Esophagus squamous epithelium (tissue), 5 donors: ENCODE results near the gene FCGR3A. TPM values are rescaled to one million over a fixed set of nuclear protein-coding genes. Genes with fewer than 3 reads are reported as not detected.
A peak's percentile ranks its signal among the peaks of the same experiment; 100 is the strongest.
"Not testable (repeated sequence)": the region's sequence is repeated elsewhere in the genome, so short reads cannot be mapped to it uniquely, and the experiment has no call there.

Experiments used
- DNase-seq: peaks from one replicate; lab custom pipeline; 2025; lab: John Stamatoyannopoulos, UW
- H3K27ac ChIP-seq, 4 donors: fragments of 200-600 bp; sonication (generic); one replicate each; pipeline ENCODE4 v1.5.1; 2016 to 2019; ENCODE audit warnings: mild to moderate bottlenecking in 1 of 4
- H3K27me3 ChIP-seq, 4 donors: fragments of 200-600 bp; sonication (generic); 1 replicate in 3 of 4; 2 replicates in 1 of 4; pipeline versions ENCODE4 v1.5.1 to v1.6.0; 2017 to 2021; ENCODE audit warnings: antibody characterized with exemption in 1 of 4
- H3K36me3 ChIP-seq, 3 donors: fragments of 200-600 bp; sonication (generic); one replicate each; pipeline ENCODE4 v1.5.1; 2016 to 2019
- H3K4me1 ChIP-seq, 3 donors: fragments of 200-600 bp; sonication (generic); one replicate each; pipeline ENCODE4 v1.5.1; 2017 to 2019
- H3K4me3 ChIP-seq, 4 donors: fragments of 200-600 bp; sonication (generic); 1 replicate in 3 of 4; 2 replicates in 1 of 4; pipeline ENCODE4 v1.5.1; 2016 to 2019; ENCODE audit warnings: mild to moderate bottlenecking in 2 of 4, moderate library complexity in 1 of 4
- H3K9me3 ChIP-seq, 3 donors: fragments of 200-600 bp; sonication (generic); one replicate each; pipeline ENCODE4 v1.5.1; 2016 to 2019
- WGBS, 2 donors: methylation state at CpG; one replicate each; pipeline ENCODE4 v1.1.5; 2018; 5-methylcytosine and 5-hydroxymethylcytosine counted together
- intact Hi-C: fragments of 100-400 bp; cut with DNase I; formaldehyde crosslinking; loops from one replicate; pipeline ENCODE4 v1.15.0; 2022
- total RNA-seq, 4 donors: library from RNA; depleted of rRNA; stranded (reverse); fragments of >200 nt; gene quantifications; one replicate each; pipeline ENCODE4 v1.1.0, GENCODE V29; 2016
- donor health status: DM: yes; HTN: yes; CAD: no.

FCGR3A gene
- total RNA-seq, 4 donors from 2014 or later: 0.23 to 15.5 (median 1.9) TPM

GRCh38 chr1:161554815-161555417 is 5.3 kb upstream of the FCGR3A start:
- intact Hi-C loops, H3K36me3 ChIP-seq, H3K27me3 ChIP-seq, DNase-seq, H3K9me3 ChIP-seq, H3K4me1 ChIP-seq, H3K4me3 ChIP-seq: not testable (repeated sequence)
- peak overlapping the region in 1 of 4 donors; percentile 63 for H3K27ac ChIP-seq
- 20 to 80% methylated on average over 1 of the region's 1 CpG for WGBS, 2 donors

- H3K4me3 ChIP-seq, H3K36me3 ChIP-seq, H3K4me1 ChIP-seq, H3K9me3 ChIP-seq, DNase-seq, intact Hi-C loops: not testable (repeated sequence)
- 65 to 84% methylated on average over 3 of the region's 3 CpGs for WGBS, 2 donors
- Histone ChIP-seq H3K27ac (peak overlapping the region in 2 of 4 donors; percentile 13 to 21), H3K27me3 (peaks cover 0 to 11% (median 0%) of the 10 kb centered on the region in 4 donors)
These were observed 4.7 kb upstream of the FCGR3A start for GRCh38 chr1:161554340-161554739.

GRCh38 chr1:161553631-161554030 is 4.0 kb upstream of the FCGR3A start:
- H3K4me1 ChIP-seq, H3K36me3 ChIP-seq, H3K9me3 ChIP-seq, intact Hi-C loops, H3K4me3 ChIP-seq, DNase-seq: not testable (repeated sequence)
- Histone ChIP-seq H3K27ac (peak overlapping the region in 1 of 4 donors; percentile 21), H3K27me3 (peaks cover 0 to 11% (median 0%) of the 10 kb centered on the region in 4 donors)
- 81 to 94% methylated on average over 2 of the region's 2 CpGs for WGBS, 2 donors

- DNase-seq, H3K27ac ChIP-seq, H3K4me1 ChIP-seq, H3K9me3 ChIP-seq, intact Hi-C loops, H3K4me3 ChIP-seq, H3K36me3 ChIP-seq, H3K27me3 ChIP-seq: not testable (repeated sequence)
- 81 to 83% methylated on average over 3 to 5 of the region's 5 CpGs for WGBS, 2 donors
These were observed 1.3 kb upstream of the FCGR3A start for GRCh38 chr1:161550942-161551341.

- H3K27me3 ChIP-seq, H3K4me3 ChIP-seq, intact Hi-C loops, DNase-seq, H3K9me3 ChIP-seq, H3K36me3 ChIP-seq, H3K4me1 ChIP-seq: not testable (repeated sequence)
- 100% methylated on average over 1 of the region's 2 CpGs; no CpG with 5 or more reads in 1 of the 2 donors for WGBS, 2 donors
- peak overlapping the region in 1 of 4 donors; percentile 55 for H3K27ac ChIP-seq
These were observed 740 bp downstream of the FCGR3A start for GRCh38 chr1:161548749-161549406.

GRCh38 chr1:161547995-161548741 is 1.4 kb downstream of the FCGR3A start:
- H3K4me1 ChIP-seq, DNase-seq, H3K4me3 ChIP-seq, H3K27ac ChIP-seq, H3K9me3 ChIP-seq, intact Hi-C loops, H3K27me3 ChIP-seq, H3K36me3 ChIP-seq: not testable (repeated sequence)
- WGBS, 2 donors: 87 to 93% methylated on average over 7 to 8 of the region's 8 CpGs

GRCh38 chr1:161545005-161545731 is 4.5 kb downstream of the FCGR3A start:
- 67 to 77% methylated on average over 9 to 10 of the region's 11 CpGs for WGBS, 2 donors

GRCh38 chr1:161543125-161543524 is 6.5 kb downstream of the FCGR3A start:
- 79 to 90% methylated on average over 1 of the region's 1 CpG for WGBS, 2 donors
- peaks cover 0 to 14% (median 5%) of the 10 kb centered on the region in 3 donors for H3K4me1 ChIP-seq
- H3K4me3 ChIP-seq, H3K9me3 ChIP-seq, H3K27ac ChIP-seq, H3K27me3 ChIP-seq, H3K36me3 ChIP-seq, intact Hi-C loops, DNase-seq: not testable (repeated sequence)

More at GRCh38 chr1:161545005-161545731, 4.5 kb downstream of the FCGR3A start:
- H3K4me1 ChIP-seq, H3K27me3 ChIP-seq, H3K36me3 ChIP-seq, H3K9me3 ChIP-seq, intact Hi-C loops, DNase-seq, H3K4me3 ChIP-seq, H3K27ac ChIP-seq: not testable (repeated sequence)

GRCh38 chr1:161542091-161542559 is 7.5 kb downstream of the FCGR3A start:
- H3K9me3 ChIP-seq, H3K4me3 ChIP-seq, intact Hi-C loops, DNase-seq, H3K36me3 ChIP-seq, H3K27ac ChIP-seq, H3K27me3 ChIP-seq: not testable (repeated sequence)
- 58 to 68% methylated on average over 5 of the region's 5 CpGs for WGBS, 2 donors
- H3K4me1 ChIP-seq: peaks cover 0 to 14% (median 5%) of the 10 kb centered on the region in 3 donors

- DNase-seq, intact Hi-C loops, H3K27me3 ChIP-seq, H3K36me3 ChIP-seq, H3K9me3 ChIP-seq: not testable (repeated sequence)
- peak overlapping the region in 3 of 4 donors; percentile 51 to 68 (median 52) for H3K4me3 ChIP-seq
- 45 to 60% methylated on average over 10 of the region's 10 CpGs for WGBS, 2 donors
- H3K4me1 ChIP-seq: peaks cover 0 to 14% (median 5%) of the 10 kb centered on the region in 3 donors
- peak overlapping the region in 3 of 4 donors; percentile 87 to 90 (median 88) for H3K27ac ChIP-seq
These were observed 9.1 kb downstream of the FCGR3A start for GRCh38 chr1:161540570-161540960.
